Measurements from ENCODE around the gene PRR20G. TPM values are rescaled to one million over a fixed set of nuclear protein-coding genes. Genes with fewer than 3 reads are reported as not detected.

Gene PRR20G
- polyA plus RNA-seq, 2 of the 4 experiments (the other 2 are of a cell fraction): not detected

GRCh38 chr3:127238602-127239001 is 49.2 kb downstream of the PRR20G start:
- no peak overlapping the region for H3K27ac ChIP-seq
- no peaks in the 10 kb centered on the region for H3K4me1 ChIP-seq
- DNase-seq (ENCODE audit: low read depth in 1 of 2, low spot score in 1 of 2): no peak
- TF ChIP-seq MYC (IDR thresholded peaks at IDR 0.05; ENCODE audit: borderline replicate concordance, low read length): no peak
- TF ChIP-seq, protein P1, sequence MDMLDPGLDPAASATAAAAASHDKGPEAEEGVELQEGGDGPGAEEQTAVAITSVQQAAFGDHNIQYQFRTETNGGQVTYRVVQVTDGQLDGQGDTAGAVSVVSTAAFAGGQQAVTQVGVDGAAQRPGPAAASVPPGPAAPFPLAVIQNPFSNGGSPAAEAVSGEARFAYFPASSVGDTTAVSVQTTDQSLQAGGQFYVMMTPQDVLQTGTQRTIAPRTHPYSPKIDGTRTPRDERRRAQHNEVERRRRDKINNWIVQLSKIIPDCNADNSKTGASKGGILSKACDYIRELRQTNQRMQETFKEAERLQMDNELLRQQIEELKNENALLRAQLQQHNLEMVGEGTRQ (IDR thresholded peaks at IDR 0.05): no peak
- no peak for TF ChIP-seq GATA3 (IDR thresholded peaks at IDR 0.05; ENCODE audit: borderline replicate concordance)
- H3K4me3 ChIP-seq: no peak overlapping the region
- 42% methylated on average over 2 of the region's 2 CpGs for WGBS (ENCODE audit: missing lambda C conversion rate)
- POLR2A ChIA-PET: no interaction called here
- no peak for FAIRE-seq
- CTCF ChIA-PET: no interaction called here
- no peaks in the 10 kb centered on the region; the same call in 2 of the 3 replicates for H3K9me3 ChIP-seq
- no peak overlapping the region for H3K4me2 ChIP-seq
- no peak for ATAC-seq

DNA sequence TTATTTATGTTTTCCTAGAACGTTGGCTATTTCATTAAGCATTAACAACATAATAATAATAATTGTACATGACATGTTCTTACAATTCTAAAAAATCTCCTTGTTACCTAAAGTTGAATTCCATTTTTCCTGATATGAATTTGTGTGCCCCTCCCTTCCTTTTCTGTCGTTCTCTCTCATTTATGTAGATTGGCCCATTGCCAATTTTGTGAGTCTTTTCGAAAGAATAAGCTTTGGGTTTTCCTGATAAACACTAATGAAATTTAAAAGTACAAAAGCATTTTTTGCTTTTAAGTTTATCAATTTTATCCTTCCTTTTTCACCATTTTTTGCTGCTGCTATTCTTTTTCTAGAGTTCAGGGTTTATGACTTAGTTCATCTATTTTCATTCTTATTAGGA is 50.0 kb downstream of the PRR20G start:
- FAIRE-seq: no peak
- DNase-seq (ENCODE audit: low read depth in 1 of 2, low spot score in 1 of 2): no peak
- Histone ChIP-seq H3K27ac (no peak overlapping the region), H3K4me3 (no peak overlapping the region), H3K4me2 (no peak overlapping the region), H3K9me3 (no peaks in the 10 kb centered on the region; the same call in 2 of the 3 replicates), H3K4me1 (no peaks in the 10 kb centered on the region)
- ChIA-PET CTCF (no interaction called here), POLR2A (no interaction called here)
- 9% methylated on average over 3 of the region's 3 CpGs for WGBS (ENCODE audit: missing lambda C conversion rate)
- no peak for ATAC-seq
- TF ChIP-seq CHD4 (IDR thresholded peaks at IDR 0.05; ENCODE audit: borderline replicate concordance): no peak
- no peak for TF ChIP-seq MAX (IDR thresholded peaks at IDR 0.05)
- no peak for TF ChIP-seq NFE2L2 (conservative IDR thresholded peaks at IDR 0.05; ENCODE audit: low read length)
- TF ChIP-seq POLR2AphosphoS2 (conservative IDR thresholded peaks at IDR 0.05; ENCODE audit: low read length): no peak
- TF ChIP-seq MYC (IDR thresholded peaks at IDR 0.05; ENCODE audit: borderline replicate concordance, low read length): no peak
- no peak for TF ChIP-seq FOSL2 (IDR thresholded peaks at IDR 0.05)
- no peak for TF ChIP-seq FOSL2 (CRISPR knock-in tag; IDR thresholded peaks at IDR 0.05)
- TF ChIP-seq FOXS1 (CRISPR knock-in tag; IDR thresholded peaks at IDR 0.05): no peak
- TF ChIP-seq, protein P1 (IDR thresholded peaks at IDR 0.05): no peak

DNA sequence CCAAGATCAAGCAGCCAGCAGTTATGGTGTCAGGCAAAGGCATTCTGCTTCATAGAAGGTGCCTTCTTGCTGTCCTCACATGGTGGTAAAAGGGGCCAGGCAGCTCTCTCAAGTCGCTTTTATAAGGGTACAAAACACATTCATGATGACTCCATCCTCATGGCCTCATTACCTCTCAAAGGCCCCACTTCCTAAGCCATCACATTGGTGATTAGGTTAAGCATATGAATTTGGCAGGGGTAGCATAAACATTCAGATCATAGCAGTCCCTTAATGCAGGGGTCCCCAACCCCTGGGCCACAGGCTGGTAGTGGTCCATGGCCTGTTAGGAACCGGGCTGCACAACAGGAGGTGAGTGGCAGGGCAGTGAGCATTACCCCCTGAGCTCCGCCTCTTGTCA is 52.1 kb downstream of the PRR20G start:
- POLR2A ChIA-PET: no interaction called here

More for the DNA sequence above, 52.1 kb downstream of the PRR20G start:
- no peak for ATAC-seq
- no peak overlapping the region for H3K27ac ChIP-seq
- DNase-seq (ENCODE audit: low read depth in 1 of 2, low spot score in 1 of 2): no peak
- peaks cover 2% of the 10 kb centered on the region; the same call in 1 of the 3 replicates for H3K9me3 ChIP-seq
- no peaks in the 10 kb centered on the region for H3K4me1 ChIP-seq
- CTCF ChIA-PET: no interaction called here
- no peak overlapping the region for H3K4me2 ChIP-seq
- WGBS (ENCODE audit: missing lambda C conversion rate): 19% methylated on average over 3 of the region's 3 CpGs
- no peak for FAIRE-seq
- no peak overlapping the region for H3K4me3 ChIP-seq
- TF ChIP-seq HMGXB4 (CRISPR knock-in tag; IDR thresholded peaks at IDR 0.05; ENCODE audit: borderline replicate concordance) (no peak), CHD4 (IDR thresholded peaks at IDR 0.05; ENCODE audit: borderline replicate concordance) (no peak), HOXA7 (CRISPR knock-in tag; IDR thresholded peaks at IDR 0.05) (no peak), ATOH8 (CRISPR knock-in tag; IDR thresholded peaks at IDR 0.05; ENCODE audit: low read depth) (no peak), KDM5A (IDR thresholded peaks at IDR 0.05) (no peak), MAX (IDR thresholded peaks at IDR 0.05) (no peak), RFX5 (IDR thresholded peaks at IDR 0.05) (no peak), BHLHE40 (IDR thresholded peaks at IDR 0.05; ENCODE audit: low read depth, low read length) (no peak), ESRRA (IDR thresholded peaks at IDR 0.05; ENCODE audit: borderline replicate concordance, low read length) (no peak), RAD21 (conservative IDR thresholded peaks at IDR 0.05 in 1 of 2, IDR thresholded peaks at IDR 0.05 in 1 of 2) (no peak), RARB (CRISPR knock-in tag; IDR thresholded peaks at IDR 0.05) (no peak), GATA3 (IDR thresholded peaks at IDR 0.05; ENCODE audit: borderline replicate concordance) (no peak), RCOR1 (IDR thresholded peaks at IDR 0.05; ENCODE audit: low read depth, low read length) (no peak), MYC (IDR thresholded peaks at IDR 0.05; ENCODE audit: borderline replicate concordance, low read length) (no peak), POLR2A (IDR thresholded peaks at IDR 0.05; ENCODE audit: low read length) (no peak), MAFK (IDR thresholded peaks at IDR 0.05; ENCODE audit: partially characterized antibody) (no peak), MAZ (IDR thresholded peaks at IDR 0.05; ENCODE audit: borderline replicate concordance, low read depth, low read length) (no peak)
- TF ChIP-seq, protein P2, sequence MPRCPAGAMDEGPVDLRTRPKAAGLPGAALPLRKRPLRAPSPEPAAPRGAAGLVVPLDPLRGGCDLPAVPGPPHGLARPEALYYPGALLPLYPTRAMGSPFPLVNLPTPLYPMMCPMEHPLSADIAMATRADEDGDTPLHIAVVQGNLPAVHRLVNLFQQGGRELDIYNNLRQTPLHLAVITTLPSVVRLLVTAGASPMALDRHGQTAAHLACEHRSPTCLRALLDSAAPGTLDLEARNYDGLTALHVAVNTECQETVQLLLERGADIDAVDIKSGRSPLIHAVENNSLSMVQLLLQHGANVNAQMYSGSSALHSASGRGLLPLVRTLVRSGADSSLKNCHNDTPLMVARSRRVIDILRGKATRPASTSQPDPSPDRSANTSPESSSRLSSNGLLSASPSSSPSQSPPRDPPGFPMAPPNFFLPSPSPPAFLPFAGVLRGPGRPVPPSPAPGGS (IDR thresholded peaks at IDR 0.05): no peak
- TF ChIP-seq, protein P1 (IDR thresholded peaks at IDR 0.05): no peak

Data from A549 (cell line).